GM13977 (cell line): ENCODE results near the gene KRTAP9-3.
"Not testable (repeated sequence)": the region's sequence is repeated elsewhere in the genome, so short reads cannot be mapped to it uniquely, and the experiment has no call there.

Experiments
- DNase-seq: peaks from one replicate; pipeline ENCODE4 v3.0.0; 2012; ENCODE audit warnings: low spot score
- CTCF ChIP-seq: IDR thresholded peaks from 2 replicates; pipeline ENCODE4 v1.5.1; 2012; ENCODE audit warnings: mild to moderate bottlenecking, control low read depth; ENCODE audit not compliant: insufficient read depth; ENCODE audit errors: extremely low read depth, missing control alignments
- in situ Hi-C: fragments of 300-500 bp; cut with MboI; formaldehyde crosslinking; loops from one replicate; pipeline ENCODE4 v1.12.0; 2022; ENCODE audit warnings: low sequenced_read_pairs, low pct_unique_long_range_greater_than_20kb, mixed read lengths, inconsistent platforms; ENCODE audit not compliant: unreplicated experiment

KRTAP9-3 gene, protein sequence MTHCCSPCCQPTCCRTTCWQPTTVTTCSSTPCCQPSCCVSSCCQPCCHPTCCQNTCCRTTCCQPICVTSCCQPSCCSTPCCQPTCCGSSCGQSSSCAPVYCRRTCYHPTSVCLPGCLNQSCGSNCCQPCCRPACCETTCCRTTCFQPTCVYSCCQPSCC

GRCh38 chr17:41232399-41233105, at the start of gene KRTAP9-3:
TSS of gene KRTAP9-3 (plus strand) at chr17:41232449. CDS start at chr17:41232502, 53 bp downstream.
- DNase-seq, in situ Hi-C loops: not testable (repeated sequence)

DNA sequence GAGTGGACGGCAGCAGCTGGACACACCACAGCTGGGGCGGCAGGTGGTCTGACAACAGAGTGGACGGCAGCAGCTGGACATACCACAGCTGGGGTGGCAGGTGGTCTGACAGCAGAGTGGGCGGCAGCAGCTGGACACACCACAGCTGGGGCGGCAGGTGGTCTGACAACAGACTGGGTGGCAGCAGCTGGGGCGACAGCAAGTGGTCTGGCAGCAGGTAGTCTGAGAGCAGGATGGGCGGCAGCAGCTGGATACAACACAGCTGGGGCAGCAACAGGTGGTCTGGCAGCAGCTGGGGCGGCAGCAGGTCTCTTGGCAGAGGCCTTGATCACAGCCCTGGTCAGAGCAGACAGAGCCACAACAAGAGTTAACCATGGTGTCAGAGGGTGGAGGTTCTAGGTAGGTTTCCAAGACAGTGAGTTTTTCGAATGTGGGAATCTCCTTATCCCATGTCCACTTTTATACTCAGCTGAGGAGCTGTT, 47.7 kb upstream of the KRTAP9-3 start, which contains the start of gene KRTAP4-1:
TSS of gene KRTAP4-1 (minus strand) at position 432 of the 482 bp plus-strand sequence. CDS start at position 375, 57 bp downstream.
- in situ Hi-C loops: no loop called here

DNA sequence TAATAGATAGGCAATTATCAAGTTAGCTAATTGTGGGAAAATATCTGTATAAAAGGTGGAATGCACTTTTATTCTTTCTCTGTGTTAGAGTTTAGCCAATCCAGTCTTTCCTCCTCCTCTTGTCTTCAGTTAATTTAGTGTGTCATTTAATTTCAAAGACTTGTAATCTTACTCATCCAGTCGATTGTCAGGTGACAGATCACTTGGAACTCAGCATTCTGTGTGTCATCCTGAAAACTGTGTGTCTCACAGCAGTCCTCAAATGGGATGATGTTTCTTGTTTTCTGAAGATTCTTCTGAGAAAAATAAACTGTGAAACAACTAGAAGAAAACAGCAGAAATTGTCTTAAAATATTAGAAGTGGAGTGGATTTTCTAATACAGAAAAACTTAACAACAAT, 47.2 kb upstream of the KRTAP9-3 start:
- DNase-seq: no peak
- TF ChIP-seq CTCF: no peak
- in situ Hi-C loops: no loop called here

More for the DNA sequence above, 47.7 kb upstream of the KRTAP9-3 start, which contains the start of gene KRTAP4-1:
- no peak for TF ChIP-seq CTCF
- DNase-seq: no peak

DNA sequence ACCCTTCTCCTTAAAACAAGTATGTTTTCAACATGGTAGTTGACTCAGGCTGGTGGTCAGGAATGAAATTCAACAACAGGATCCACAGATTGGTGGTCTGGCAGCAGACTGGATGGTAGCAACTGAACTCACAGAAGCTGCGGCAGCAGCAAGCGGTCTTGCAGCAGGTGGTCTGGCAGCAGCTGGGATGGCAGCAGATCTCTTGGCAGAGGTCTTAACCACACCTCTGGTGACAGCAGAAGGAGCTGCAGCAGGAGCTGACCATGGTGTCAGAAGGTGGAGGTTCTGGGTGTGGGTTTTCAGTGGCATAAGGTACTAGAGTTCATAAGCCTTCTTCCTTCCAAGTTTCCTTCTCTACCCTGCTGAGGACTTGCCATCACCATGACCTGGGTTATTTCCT, 45.4 kb upstream of the KRTAP9-3 start:
- DNase-seq: no peak
- no peak for TF ChIP-seq CTCF
- in situ Hi-C loops: no loop called here

DNA sequence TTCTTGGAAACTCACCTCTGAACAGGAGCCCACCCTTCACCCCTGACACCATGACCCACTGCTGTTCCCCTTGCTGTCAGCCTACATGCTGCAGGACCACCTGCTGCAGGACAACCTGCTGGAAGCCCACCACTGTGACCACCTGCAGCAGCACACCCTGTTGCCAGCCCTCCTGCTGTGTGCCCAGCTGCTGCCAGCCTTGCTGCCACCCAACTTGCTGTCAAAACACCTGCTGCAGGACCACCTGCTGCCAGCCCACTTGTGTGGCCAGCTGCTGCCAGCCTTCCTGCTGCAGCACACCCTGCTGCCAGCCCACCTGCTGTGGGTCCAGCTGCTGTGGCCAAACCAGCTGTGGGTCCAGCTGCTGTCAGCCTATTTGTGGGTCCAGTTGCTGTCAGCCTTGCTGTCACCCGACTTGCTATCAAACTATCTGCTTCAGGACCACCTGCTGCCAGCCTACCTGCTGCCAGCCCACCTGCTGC, 42.4 kb upstream of the KRTAP9-3 start, which contains the start of gene KRTAP9-1:
TSS of gene KRTAP9-1 (plus strand) at position 51 of the 482 bp plus-strand sequence. CDS start at position 51, 0 bp downstream.
- in situ Hi-C loops, DNase-seq: not testable (repeated sequence)

DNA sequence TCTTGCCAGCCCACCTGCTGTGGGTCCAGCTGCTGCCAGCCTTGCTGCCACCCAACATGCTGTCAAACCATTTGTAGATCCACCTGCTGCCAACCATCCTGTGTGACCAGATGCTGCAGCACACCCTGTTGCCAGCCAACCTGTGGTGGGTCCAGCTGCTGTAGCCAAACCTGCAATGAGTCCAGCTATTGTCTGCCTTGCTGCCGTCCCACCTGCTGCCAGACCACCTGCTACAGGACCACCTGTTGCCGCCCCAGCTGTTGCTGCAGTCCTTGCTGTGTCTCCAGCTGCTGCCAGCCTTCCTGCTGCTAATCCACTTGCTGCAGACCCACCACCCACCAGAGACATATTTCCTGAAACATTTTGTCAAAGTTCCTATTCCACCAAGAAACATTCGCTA, 41.9 kb upstream of the KRTAP9-3 start:
- in situ Hi-C loops: no loop called here
- no peak for TF ChIP-seq CTCF
- no peak for DNase-seq

GRCh38 chr17:41196068-41196467, 36.2 kb upstream of the KRTAP9-3 start:
- in situ Hi-C loops: no loop called here
- no peak for TF ChIP-seq CTCF
- DNase-seq: peak; percentile 30
